GM23338 (cell line): ENCODE measurements around the gene ZNF70. TPM values are rescaled to one million over a fixed set of nuclear protein-coding genes. Genes with fewer than 3 reads are reported as not detected.

ENCODE experiments used
- ATAC-seq: fragments of 200-7000 bp; cut with Tn5 transposase; 3 replicates; pipeline ENCODE4 v1.9.1; 2020
- DNase-seq: peaks from one replicate; pipeline ENCODE4 v3.0.0-alpha.2; 2015; ENCODE audit warnings: low spot score
- H2AFZ ChIP-seq: fragments of 200-600 bp; sonication (generic); 2 replicates; pipeline ENCODE4 v1.8.0; 2016; ENCODE audit warnings: antibody characterized with exemption, mild to moderate bottlenecking, moderate library complexity
- H3F3A ChIP-seq: fragments of 200-600 bp; sonication (generic); replicated peaks from 2 replicates; pipeline ENCODE4 v1.8.0; 2017; ENCODE audit warnings: antibody characterized with exemption, mixed run types, low read depth
- H3K27ac ChIP-seq: fragments of 200-600 bp; sonication (generic); 2 replicates; pipeline ENCODE4 v1.6.1; 2016; ENCODE audit warnings: low read depth
- H3K27me3 ChIP-seq: fragments of 200-600 bp; sonication (generic); 2 replicates; pipeline ENCODE4 v1.8.0; 2016; ENCODE audit warnings: mild to moderate bottlenecking, mixed run types, moderate library complexity; ENCODE audit not compliant: insufficient read depth
- H3K36me3 ChIP-seq: fragments of 200-600 bp; sonication (generic); 2 replicates; pipeline ENCODE4 v1.8.0; 2016; ENCODE audit warnings: mild to moderate bottlenecking; ENCODE audit not compliant: insufficient read depth
- H3K4me1 ChIP-seq: fragments of 200-600 bp; sonication (generic); 2 replicates; pipeline ENCODE4 v1.8.0; 2016; ENCODE audit warnings: mild to moderate bottlenecking, moderate library complexity; ENCODE audit not compliant: insufficient read depth
- H3K4me2 ChIP-seq: fragments of 200-600 bp; sonication (generic); 2 replicates; pipeline ENCODE4 v1.7.1; 2017; ENCODE audit warnings: mixed run types
- H3K4me3 ChIP-seq: fragments of 200-600 bp; sonication (generic); 2 replicates; pipeline ENCODE4 v1.6.1; 2016; ENCODE audit warnings: mixed run types
- H3K79me2 ChIP-seq: fragments of 200-600 bp; sonication (generic); replicated peaks from 2 replicates; pipeline ENCODE4 v1.8.0; 2017; ENCODE audit warnings: mild to moderate bottlenecking; ENCODE audit not compliant: insufficient read depth
- H3K9me2 ChIP-seq: fragments of 200-600 bp; sonication (generic); 2 replicates; pipeline ENCODE4 v1.8.0; 2017; ENCODE audit not compliant: insufficient read depth
- H4K20me1 ChIP-seq: fragments of 200-600 bp; sonication (generic); replicated peaks from 2 replicates; pipeline ENCODE4 v1.8.0; 2017; ENCODE audit warnings: mild to moderate bottlenecking; ENCODE audit not compliant: insufficient read depth
- H3K27ac Mint-ChIP-seq: 2 replicates; pipeline ENCODE4 v1.8.0; 2020; ENCODE audit warnings: inconsistent platforms, mild to moderate bottlenecking, moderate library complexity, mixed read lengths
- H3K27me3 Mint-ChIP-seq: 3 replicates; pipeline ENCODE4 v1.8.0; 2022; ENCODE audit warnings: low read depth, mild to moderate bottlenecking, moderate library complexity, mixed read lengths, inconsistent platforms; ENCODE audit not compliant: insufficient read depth, poor library complexity
- H3K36me3 Mint-ChIP-seq: 3 replicates; pipeline ENCODE4 v1.8.0; 2021; ENCODE audit warnings: low read depth, mild to moderate bottlenecking, inconsistent platforms, moderate library complexity, mixed read lengths
- H3K4me1 Mint-ChIP-seq: 3 replicates; pipeline ENCODE4 v1.8.0; 2020; ENCODE audit warnings: mild to moderate bottlenecking, inconsistent platforms, mixed read lengths
- H3K4me3 Mint-ChIP-seq: 3 replicates; pipeline ENCODE4 v1.8.0; 2021; ENCODE audit warnings: moderate library complexity, mild to moderate bottlenecking, inconsistent platforms, mixed read lengths
- H3K9me3 Mint-ChIP-seq: 3 replicates; pipeline ENCODE4 v1.8.0; 2020; ENCODE audit warnings: moderate library complexity, mild to moderate bottlenecking, inconsistent platforms, mixed read lengths
- CREB1 ChIP-seq: fragments of 250-450 bp; sonication (Bioruptor Pico); IDR thresholded peaks from 2 replicates; pipeline ENCODE4 v1.5.0; 2020; ENCODE audit warnings: low read depth, mild to moderate bottlenecking, moderate library complexity
- CTCF ChIP-seq, 2 experiments: fragments of 200-600 bp in 1 of 2; sonication (generic) in 1 of 2; conservative IDR thresholded peaks; 2 replicates each; pipeline versions ENCODE4 v1.5.1 to v1.6.1; 2016 to 2017; ENCODE audit warnings: antibody characterized with exemption in 2 of 2, low read depth in 2 of 2, mild to moderate bottlenecking in 2 of 2, moderate library complexity in 1 of 2
- JUNB ChIP-seq: IDR thresholded peaks from one replicate; pipeline ENCODE4 v1.6.1; 2016; ENCODE audit warnings: antibody characterized with exemption; ENCODE audit not compliant: unreplicated experiment
- NANOG ChIP-seq: IDR thresholded peaks from 2 replicates; pipeline ENCODE4 v1.6.1; 2016; ENCODE audit warnings: antibody characterized with exemption, borderline replicate concordance
- POLR2AphosphoS5 ChIP-seq: IDR thresholded peaks from 2 replicates; pipeline ENCODE4 v1.6.1; 2016; ENCODE audit warnings: antibody characterized with exemption, low read depth
- STAT1 ChIP-seq: IDR thresholded peaks from one replicate; pipeline ENCODE4 v1.6.1; 2016; ENCODE audit warnings: antibody characterized with exemption; ENCODE audit not compliant: unreplicated experiment
- ZNF331 ChIP-seq: fragments of 250-450 bp; sonication (Bioruptor Pico); IDR thresholded peaks from 2 replicates; pipeline ENCODE4 v1.5.0; 2020; ENCODE audit warnings: low read depth, mild to moderate bottlenecking, moderate library complexity
- ZNF462 ChIP-seq: fragments of 250-450 bp; sonication (Bioruptor Pico); IDR thresholded peaks from 2 replicates; pipeline ENCODE4 v1.5.0; 2020; ENCODE audit warnings: mild to moderate bottlenecking, moderate library complexity
- polyA plus RNA-seq: library from polyadenylated mRNA; unstranded; fragments of >200 nt; fragmentation: Nextera tagmentation; extraction: Ambion mirVana; gene quantifications from 2 replicates; pipeline ENCODE4 v1.2.1, GENCODE V29; 2016
- total RNA-seq: library from RNA; depleted of rRNA; stranded (reverse); fragments of >200 nt; shearing (Covaris generic); gene quantifications from 2 replicates; pipeline ENCODE4 v1.2.3, GENCODE V29; 2014

Gene ZNF70
- total and polyA plus RNA-seq, 2 experiments from 2014 or later, result 0.45 to 2.6 TPM

GRCh38 chr22:23720855-23721254, 30.1 kb downstream of the ZNF70 start (continued):
- TF ChIP-seq CTCF (conservative IDR thresholded peaks at IDR 0.05; ENCODE audit: low read depth in 2 of 2) (no peak), STAT1 (no peak), ZNF331 (no peak)

GRCh38 chr22:23718371-23719165, 32.3 kb downstream of the ZNF70 start:
- Mint-ChIP-seq H3K9me3 (no peaks in the 10 kb centered on the region), H3K27ac (no peak overlapping the region), H3K4me1 (peaks cover 4% of the 10 kb centered on the region; the same call in 2 of the 3 replicates), H3K4me3 (no peak overlapping the region), H3K36me3 (peaks cover 10% of the 10 kb centered on the region), H3K27me3 (peaks cover 8% of the 10 kb centered on the region)
- no peaks in the 10 kb centered on the region for H3K9me2 ChIP-seq
- ATAC-seq, result no peak
- TF ChIP-seq JUNB, result no peak
- TF ChIP-seq POLR2AphosphoS5, result no peak
- no peak for TF ChIP-seq NANOG
- TF ChIP-seq CREB1 (CRISPR knock-in tag), result no peak
- no peak for TF ChIP-seq ZNF462 (CRISPR knock-in tag)
- no peak overlapping the region for H3K27ac ChIP-seq
- H3K4me1 ChIP-seq, result peaks cover 7% of the 10 kb centered on the region; the same call in 1 of the 2 replicates
- H3K36me3 ChIP-seq, result no peaks in the 10 kb centered on the region
- no peaks in the 10 kb centered on the region; the same call in 1 of the 2 replicates for H4K20me1 ChIP-seq
- H3K27me3 ChIP-seq, result no peaks in the 10 kb centered on the region
- no peak overlapping the region for H3K4me2 ChIP-seq
- H3F3A ChIP-seq, result no peaks in the 10 kb centered on the region
- DNase-seq, result no peak
- H2AFZ ChIP-seq, result no peak overlapping the region
- peaks cover 10% of the 10 kb centered on the region for H3K79me2 ChIP-seq
- H3K4me3 ChIP-seq, result no peak overlapping the region
